MCF 10A (cell line): ENCODE measurements around the gene DUSP6. TPM values are rescaled to one million over a fixed set of nuclear protein-coding genes. Genes with fewer than 3 reads are reported as not detected.

Experiments
- BruUV-seq: library from RNA; stranded (reverse); fragments of 400-500 nt; replicated peaks from 2 replicates; lab custom pipeline; 2021; lab: Mats Ljungman, UMichigan
- CTCF ChIA-PET: fragments of 300-600 bp; sonication (Branson Sonifier 250); formaldehyde crosslinking; extraction: SDS; loops from one replicate; lab custom pipeline; 2021; ENCODE audit warnings: antibody characterized with exemption, inconsistent platforms; lab: Yijun Ruan, JAX
- POLR2A ChIA-PET: fragments of 300-600, 350-650 bp; sonication (Branson Sonifier 250); formaldehyde crosslinking; extraction: SDS; loops from one replicate; lab custom pipeline; 2020; ENCODE audit warnings: antibody characterized with exemption, inconsistent platforms; lab: Yijun Ruan, JAX
- DNase-seq: peaks from one replicate; pipeline ENCODE4 v3.0.0-alpha.2; 2018; ENCODE audit not compliant: unreplicated experiment
- H3K27ac Mint-ChIP-seq: one replicate; pipeline ENCODE4 v1.8.0; 2022; ENCODE audit warnings: mild to moderate bottlenecking, low read depth, mixed read lengths; ENCODE audit not compliant: unreplicated experiment
- H3K27me3 Mint-ChIP-seq: one replicate; pipeline ENCODE4 v1.8.0; 2022; ENCODE audit warnings: mixed read lengths; ENCODE audit not compliant: insufficient read depth, unreplicated experiment
- H3K36me3 Mint-ChIP-seq: one replicate; pipeline ENCODE4 v1.8.0; 2022; ENCODE audit warnings: mild to moderate bottlenecking, moderate library complexity, mixed read lengths; ENCODE audit not compliant: insufficient read depth, unreplicated experiment
- H3K4me1 Mint-ChIP-seq: one replicate; pipeline ENCODE4 v1.8.0; 2022; ENCODE audit warnings: mixed read lengths; ENCODE audit not compliant: insufficient read depth, unreplicated experiment
- H3K4me3 Mint-ChIP-seq: one replicate; pipeline ENCODE4 v1.8.0; 2022; ENCODE audit warnings: mild to moderate bottlenecking, moderate library complexity, mixed read lengths; ENCODE audit not compliant: unreplicated experiment
- H3K9me3 Mint-ChIP-seq: one replicate; pipeline ENCODE4 v1.8.0; 2022; ENCODE audit warnings: mixed read lengths; ENCODE audit not compliant: unreplicated experiment
- intact Hi-C: fragments of 100-400 bp; cut with micrococcal nuclease; formaldehyde crosslinking; loops from 2 replicates; pipeline ENCODE4 v1.14.1; 2022
- total RNA-seq: library from RNA; stranded (reverse); gene quantifications from 2 replicates; pipeline ENCODE4 v1.2.3, GENCODE V29; 2022
- TF ChIP-seq, protein P1 (sequence below): fragments of 200-600 bp; IDR thresholded peaks from one replicate; pipeline ENCODE4 v1.8.0; 2022; ENCODE audit warnings: antibody characterized with exemption, mild to moderate bottlenecking; ENCODE audit not compliant: unreplicated experiment

Gene DUSP6
- total RNA-seq, 1 experiment from 2014 or later: 149 TPM

DNA sequence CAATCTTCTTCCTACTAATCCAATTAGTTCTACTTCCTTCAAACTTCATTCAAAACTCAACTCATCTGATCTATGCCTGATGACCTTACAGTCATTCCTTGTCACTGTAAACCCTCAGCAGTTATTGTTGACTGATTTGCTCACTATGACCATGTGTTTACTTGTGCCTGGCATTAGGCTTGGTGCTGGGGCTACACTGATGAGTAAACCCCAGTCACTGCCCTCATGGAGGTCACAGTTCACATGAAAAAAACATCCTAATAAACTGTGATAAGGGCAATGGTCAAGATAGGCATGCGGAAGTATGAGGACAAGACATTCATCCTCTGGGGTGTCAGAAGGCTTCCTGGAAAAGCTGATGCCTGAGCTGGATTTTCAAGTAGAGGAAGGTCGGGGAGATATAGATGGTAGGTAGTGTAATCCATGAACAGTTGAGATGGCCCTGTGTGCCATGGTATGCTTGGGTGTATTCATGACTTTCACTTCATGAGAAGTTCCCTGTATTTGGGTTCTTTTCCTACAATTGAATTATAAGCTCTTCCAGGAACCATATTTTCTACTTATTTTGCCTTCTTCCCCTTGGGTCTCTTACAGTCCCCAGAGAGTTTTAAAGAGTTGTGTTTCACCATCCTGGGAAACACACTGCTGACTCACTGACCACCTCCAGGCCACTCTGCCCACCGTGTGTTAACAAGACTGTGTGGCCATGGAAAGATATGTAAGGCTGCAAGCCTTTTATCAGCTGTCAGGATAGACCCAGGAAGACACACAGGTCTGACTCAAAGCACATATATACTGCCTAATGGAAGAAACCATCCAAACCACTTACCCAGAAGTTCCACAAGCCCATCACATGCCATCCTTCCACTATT is 38.7 kb upstream of the DUSP6 start:
- H3K27me3 Mint-ChIP-seq: no peaks in the 10 kb centered on the region
- TF ChIP-seq, protein P1, sequence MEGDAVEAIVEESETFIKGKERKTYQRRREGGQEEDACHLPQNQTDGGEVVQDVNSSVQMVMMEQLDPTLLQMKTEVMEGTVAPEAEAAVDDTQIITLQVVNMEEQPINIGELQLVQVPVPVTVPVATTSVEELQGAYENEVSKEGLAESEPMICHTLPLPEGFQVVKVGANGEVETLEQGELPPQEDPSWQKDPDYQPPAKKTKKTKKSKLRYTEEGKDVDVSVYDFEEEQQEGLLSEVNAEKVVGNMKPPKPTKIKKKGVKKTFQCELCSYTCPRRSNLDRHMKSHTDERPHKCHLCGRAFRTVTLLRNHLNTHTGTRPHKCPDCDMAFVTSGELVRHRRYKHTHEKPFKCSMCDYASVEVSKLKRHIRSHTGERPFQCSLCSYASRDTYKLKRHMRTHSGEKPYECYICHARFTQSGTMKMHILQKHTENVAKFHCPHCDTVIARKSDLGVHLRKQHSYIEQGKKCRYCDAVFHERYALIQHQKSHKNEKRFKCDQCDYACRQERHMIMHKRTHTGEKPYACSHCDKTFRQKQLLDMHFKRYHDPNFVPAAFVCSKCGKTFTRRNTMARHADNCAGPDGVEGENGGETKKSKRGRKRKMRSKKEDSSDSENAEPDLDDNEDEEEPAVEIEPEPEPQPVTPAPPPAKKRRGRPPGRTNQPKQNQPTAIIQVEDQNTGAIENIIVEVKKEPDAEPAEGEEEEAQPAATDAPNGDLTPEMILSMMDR: no peak
- no peak overlapping the region for H3K27ac Mint-ChIP-seq
- H3K4me1 Mint-ChIP-seq: no peaks in the 10 kb centered on the region
- ChIA-PET POLR2A (interaction anchor here (1.3 kb wide), 1 partner anchor 37 kb away, joined by 3 read pairs; no protein-coding TSS in a partner anchor), CTCF (no interaction called here)
- BruUV-seq: no TSS peak
- H3K36me3 Mint-ChIP-seq: no peaks in the 10 kb centered on the region
- intact Hi-C loops: no loop called here
- H3K4me3 Mint-ChIP-seq: no peak overlapping the region
- peak; percentile 67 for DNase-seq
- H3K9me3 Mint-ChIP-seq: no peaks in the 10 kb centered on the region

DNA sequence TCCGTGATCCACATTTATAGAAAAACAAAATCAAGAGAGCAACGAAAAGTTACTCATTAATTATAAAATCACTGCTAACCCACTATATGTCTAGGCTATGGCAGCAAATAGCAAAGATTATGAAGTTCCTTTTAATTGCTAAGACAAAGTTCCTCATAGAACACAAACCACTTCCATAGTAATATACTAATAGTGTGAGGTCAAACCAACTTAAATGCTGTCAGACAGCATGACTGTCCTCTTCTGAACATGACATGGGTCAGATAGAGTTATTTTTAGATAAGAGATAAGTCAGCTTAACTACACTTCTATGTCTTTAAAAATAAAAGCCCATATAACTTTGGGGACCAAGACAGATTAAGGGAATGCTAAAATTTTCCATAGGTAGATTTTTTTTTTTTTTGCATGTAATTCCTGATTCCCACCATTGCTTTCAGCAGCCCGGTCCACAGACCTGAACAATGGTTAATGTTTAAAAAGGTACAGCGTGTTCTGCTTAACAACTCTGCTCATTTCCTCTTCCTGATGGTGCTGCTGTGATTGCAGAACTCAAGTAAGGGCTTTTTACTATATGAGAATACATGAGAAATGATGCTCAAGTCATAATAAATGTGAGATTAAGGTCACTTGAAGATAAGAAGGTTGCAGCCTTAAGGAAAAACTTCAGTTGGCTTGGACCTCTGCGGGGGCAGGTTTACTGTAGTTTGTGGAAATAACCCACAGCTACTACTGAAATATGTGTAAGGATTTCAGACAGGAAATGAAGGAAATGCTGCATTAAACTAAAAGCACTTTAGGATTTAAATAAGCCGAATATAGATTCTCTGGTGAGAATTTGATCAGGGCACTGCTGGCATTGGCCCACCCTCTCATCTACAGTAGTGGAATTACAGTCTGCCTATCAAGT is 37.7 kb upstream of the DUSP6 start:
- BruUV-seq: no TSS peak
- Mint-ChIP-seq H3K36me3 (no peaks in the 10 kb centered on the region), H3K9me3 (no peaks in the 10 kb centered on the region), H3K27me3 (no peaks in the 10 kb centered on the region), H3K27ac (no peak overlapping the region), H3K4me3 (no peak overlapping the region), H3K4me1 (peaks cover 2% of the 10 kb centered on the region)
- TF ChIP-seq, protein P1: no peak
- ChIA-PET CTCF (no interaction called here), POLR2A (interaction anchor here (0.6 kb wide), 1 partner anchor 1957 kb away, joined by 4 read pairs; no protein-coding TSS in a partner anchor)
- intact Hi-C loops: no loop called here
- DNase-seq: no peak

GRCh38 chr12:89386138-89386537 is 33.8 kb upstream of the DUSP6 start:
- CTCF ChIA-PET: interaction anchor here (0.6 to 1.2 kb wide), 4 partner anchors 28 to 220 kb away, joined by 3 to 5 read pairs (median 3); no protein-coding TSS in a partner anchor

More at GRCh38 chr12:89386138-89386537, 33.8 kb upstream of the DUSP6 start:
- intact Hi-C loops: no loop called here
- H3K36me3 Mint-ChIP-seq: no peaks in the 10 kb centered on the region
- H3K4me3 Mint-ChIP-seq: no peak overlapping the region
- POLR2A ChIA-PET: interaction anchor here (1.1 to 6.9 kb wide), 2 partner anchors 34 to 269 kb away, joined by 3 to 60 read pairs; partner anchors contain the start of gene DUSP6
- H3K27ac Mint-ChIP-seq: no peak overlapping the region
- H3K27me3 Mint-ChIP-seq: no peaks in the 10 kb centered on the region
- no TSS peak for BruUV-seq
- no peak for DNase-seq
- no peaks in the 10 kb centered on the region for H3K9me3 Mint-ChIP-seq
- peaks cover 25% of the 10 kb centered on the region for H3K4me1 Mint-ChIP-seq
- TF ChIP-seq, protein P1: no peak
